B cell (primary cell): ENCODE results near the gene EHD1. TPM values are rescaled to one million over a fixed set of nuclear protein-coding genes. Genes with fewer than 3 reads are reported as not detected.

Experiments
- ATAC-seq: fragments of 200-7000 bp; cut with Tn5 transposase; one replicate; pipeline ENCODE4 v1.10.0; 2021; ENCODE audit warnings: low read depth, mild to moderate bottlenecking, moderate number of reproducible peaks, moderate library complexity
- CTCF ChIA-PET: fragments of 350-600 bp; sonication (Branson Sonifier 250); formaldehyde crosslinking; loops from one replicate; lab custom pipeline; 2021; ENCODE audit warnings: antibody characterized with exemption, inconsistent platforms; lab: Charles Lee
- POLR2A ChIA-PET: fragments of 350-600 bp; sonication (Branson Sonifier 250); formaldehyde crosslinking; loops from one replicate; lab custom pipeline; 2021; ENCODE audit warnings: antibody characterized with exemption; lab: Charles Lee
- DNase-seq: peaks from one replicate; pipeline ENCODE4 v3.0.0; 2013
- H2AFZ ChIP-seq: 2 replicates; pipeline ENCODE4 v1.6.1; 2012; ENCODE audit warnings: mild to moderate bottlenecking, low read depth, low read length; ENCODE audit not compliant: insufficient read depth, poor library complexity, severe bottlenecking
- H3K27ac ChIP-seq, 2 donors: 1 replicate in 1 of 2; 2 replicates in 1 of 2; pipeline ENCODE4 v1.5.1; 2012 to 2013; ENCODE audit warnings: low read length in 2 of 2, mild to moderate bottlenecking in 2 of 2, moderate library complexity in 1 of 2
- H3K27me3 ChIP-seq, 4 experiments: fragments of 200-600 bp in 1 of 4; sonication (generic) in 1 of 4; replicated peaks in 1 of 4; 1 replicate in 2 of 4; 2 replicates in 2 of 4; pipeline versions ENCODE4 v1.6.1 to v1.7.0; 2013 to 2016; ENCODE audit warnings: low read length in 3 of 4, mild to moderate bottlenecking in 2 of 4, mixed read lengths in 1 of 4, moderate library complexity in 1 of 4; ENCODE audit not compliant: insufficient read depth in 4 of 4, control insufficient read depth in 3 of 4; ENCODE audit errors: control extremely low read depth in 1 of 4
- H3K36me3 ChIP-seq, 2 experiments: replicated peaks in 1 of 2; 1 replicate in 1 of 2; 2 replicates in 1 of 2; pipeline versions ENCODE4 v1.6.1 to v1.7.1; 2013; ENCODE audit warnings: low read length in 1 of 2; ENCODE audit not compliant: insufficient read depth in 2 of 2, control insufficient read depth in 1 of 2; ENCODE audit errors: control extremely low read depth in 1 of 2, extremely low read depth in 1 of 2
- H3K4me1 ChIP-seq, 2 donors: fragments of 200-600 bp in 1 of 2; sonication (generic) in 1 of 2; 1 replicate in 1 of 2; 2 replicates in 1 of 2; pipeline versions ENCODE4 v1.5.1 to v1.6.1; 2013 to 2017; ENCODE audit warnings: low read length in 2 of 2; ENCODE audit not compliant: control insufficient read depth in 2 of 2, insufficient read depth in 2 of 2
- H3K4me2 ChIP-seq: replicated peaks from 2 replicates; pipeline ENCODE3; 2012; ENCODE audit warnings: mild to moderate bottlenecking, low read depth, low read length; ENCODE audit not compliant: poor library complexity, severe bottlenecking
- H3K4me3 ChIP-seq, 5 experiments: fragments of 200-600 bp in 1 of 5; sonication (generic) in 1 of 5; 1 replicate in 3 of 5; 2 replicates in 2 of 5; pipeline versions ENCODE4 v1.5.1 to v1.7.0; 2011 to 2016; ENCODE audit warnings: low read length in 4 of 5, mild to moderate bottlenecking in 4 of 5, low read depth in 2 of 5, control low read depth in 1 of 5, moderate library complexity in 1 of 5; ENCODE audit not compliant: insufficient read depth in 1 of 5; ENCODE audit errors: control extremely low read depth in 1 of 5, extremely low read depth in 1 of 5
- H3K79me2 ChIP-seq: fragments of 200-600 bp; sonication (generic); one replicate; pipeline ENCODE4 v1.6.0; 2016; ENCODE audit warnings: low read length; ENCODE audit not compliant: control insufficient read depth, insufficient read depth
- H3K9ac ChIP-seq: fragments of 200-600 bp; sonication (generic); 2 replicates; pipeline ENCODE4 v1.6.1; 2017; ENCODE audit warnings: mild to moderate bottlenecking, low read length, moderate library complexity
- H3K9me3 ChIP-seq, 3 donors: one replicate each; pipeline versions ENCODE4 v1.6.1 to v1.7.1; 2013; ENCODE audit warnings: low read length in 2 of 3; ENCODE audit not compliant: control insufficient read depth in 2 of 3, insufficient read depth in 1 of 3; ENCODE audit errors: control extremely low read depth in 1 of 3
- H4K20me1 ChIP-seq: 2 replicates; pipeline ENCODE4 v1.6.0; 2012; ENCODE audit warnings: mild to moderate bottlenecking, low read length; ENCODE audit not compliant: insufficient read depth, control insufficient read depth, poor library complexity, severe bottlenecking
- H3K27ac Mint-ChIP-seq: one replicate; pipeline ENCODE4 v1.8.0; 2021; ENCODE audit warnings: mixed read lengths
- H3K27me3 Mint-ChIP-seq: one replicate; pipeline ENCODE4 v1.8.0; 2021; ENCODE audit warnings: mixed read lengths
- H3K4me1 Mint-ChIP-seq: one replicate; pipeline ENCODE4 v1.8.0; 2021; ENCODE audit warnings: mixed read lengths
- H3K4me3 Mint-ChIP-seq: one replicate; pipeline ENCODE4 v1.8.0; 2021; ENCODE audit warnings: mixed read lengths
- H3K9me3 Mint-ChIP-seq: one replicate; pipeline ENCODE4 v1.8.0; 2022; ENCODE audit warnings: mixed read lengths; ENCODE audit not compliant: insufficient read depth
- CTCF ChIP-seq: fragments of 200-600 bp; IDR thresholded peaks from one replicate; pipeline ENCODE4 v1.8.0; 2022; ENCODE audit warnings: antibody characterized with exemption, mild to moderate bottlenecking
- EZH2 ChIP-seq: IDR thresholded peaks from 2 replicates; pipeline ENCODE4 v1.6.1; 2012; ENCODE audit warnings: borderline replicate concordance, low read depth, mild to moderate bottlenecking, moderate library complexity, low read length; ENCODE audit not compliant: insufficient read depth, poor library complexity, severe bottlenecking
- WGBS: methylation state at CpG from one replicate; pipeline ENCODE4 v1.1.5; 2013; ENCODE audit warnings: missing lambda C conversion rate; ENCODE audit not compliant: insufficient coverage; 5-methylcytosine and 5-hydroxymethylcytosine counted together
- intact Hi-C: fragments of 100-400 bp; cut with micrococcal nuclease; formaldehyde crosslinking; loops from one replicate; pipeline ENCODE4 v1.10.0; 2022
- polyA plus RNA-seq: library from polyadenylated mRNA; depleted of rRNA; stranded (reverse); fragments of >200 nt; gene quantifications from 2 replicates; pipeline ENCODE4 v1.2.3, GENCODE V29; 2012
- total RNA-seq, 2 donors: library from RNA; stranded (reverse); fragments of 120-200 nt in 1 of 2; gene quantifications; 1 replicate in 1 of 2; 2 replicates in 1 of 2; pipeline versions ENCODE4 v1.2.3 to v1.2.4, GENCODE V29; 2013 to 2022

The EHD1 gene
- total and polyA plus RNA-seq, 2 donors (not counting 1 experiment from before 2014, with no cell fraction given) = 208 to 280 TPM

GRCh38 chr11:64865286-64866172 lies 12.9 kb downstream of the EHD1 start:
- ATAC-seq (peak; percentile 66), DNase-seq (peak; percentile 73)
- peaks cover 91% of the 10 kb centered on the region for H3K4me1 Mint-ChIP-seq
- 58% methylated on average over 9 of the region's 15 CpGs for WGBS
- Histone ChIP-seq H2AFZ (no peak overlapping the region), H3K36me3 (peaks cover 0 to 44% of the 10 kb centered on the region in 2 experiments), H3K27me3 (no peaks in the 10 kb centered on the region), H3K4me2 (peak overlapping the region; percentile 73), H3K27ac (peak overlapping the region; percentile 74 to 87), H3K4me3 (peak overlapping the region in 3 of 5 experiments; percentile 25 to 40 (median 28)), H3K9ac (peak overlapping the region; percentile 57), H4K20me1 (peaks cover 56% of the 10 kb centered on the region), H3K4me1 (peaks cover 93 to 99% of the 10 kb centered on the region in 2 donors), H3K9me3 (peaks cover 0 to 8% (median 0%) of the 10 kb centered on the region in 3 donors), H3K79me2 (peaks cover 100% of the 10 kb centered on the region)
- TF ChIP-seq CTCF (no peak), EZH2 (no peak)
- intact Hi-C loops = loop anchor here (1.0 kb wide), 2 partner anchors 13 to 14 kb away; partner anchors contain the start of gene EHD1
- H3K27me3 Mint-ChIP-seq = no peaks in the 10 kb centered on the region
- H3K9me3 Mint-ChIP-seq = no peaks in the 10 kb centered on the region
- H3K4me3 Mint-ChIP-seq = peak overlapping the region; percentile 77
- ChIA-PET POLR2A (interaction anchor here (0.6 to 10.5 kb wide), 7 partner anchors 10 to 632 kb away, joined by 3 to 150 read pairs (median 5); partner anchors contain the start of genes EHD1 and SF1), CTCF (interaction anchor here (16.2 to 29.2 kb wide), 2 partner anchors 15 to 21 kb away, joined by 343 to 1254 read pairs; partner anchors contain the start of genes CDC42BPG and EHD1)
- peak overlapping the region; percentile 90 for H3K27ac Mint-ChIP-seq
